Activated effector memory CD4-positive, alpha-beta T cell treated with Interleukin-2 at 50 U/mL for 16 hours (primary cell): ENCODE data around the gene CSRP1.
"Not testable (repeated sequence)": the region's sequence is repeated elsewhere in the genome, so short reads cannot be mapped to it uniquely, and the experiment has no call there.

Source experiments
- DNase-seq: peaks from one replicate; pipeline ENCODE4 v3.0.0-alpha.2; 2020

CSRP1 gene

GRCh38 chr1:201506557-201507359 lies at the start of gene CSRP1:
TSS of gene CSRP1 (minus strand) at chr1:201507123. CDS start at chr1:201496303, 10,820 bp downstream.
- peak; percentile 75 for DNase-seq

GRCh38 chr1:201555593-201555945 lies 48.6 kb upstream of the CSRP1 start:
- DNase-seq: no peak

GRCh38 chr1:201554789-201555592 lies 48.1 kb upstream of the CSRP1 start:
- DNase-seq: no peak

GRCh38 chr1:201554190-201554600 lies 47.3 kb upstream of the CSRP1 start:
- no peak for DNase-seq

GRCh38 chr1:201553496-201554189 lies 46.7 kb upstream of the CSRP1 start:
- no peak for DNase-seq

GRCh38 chr1:201552941-201553351 lies 46.0 kb upstream of the CSRP1 start:
- DNase-seq: no peak

- DNase-seq: no peak
These were observed 45.2 kb upstream of the CSRP1 start for GRCh38 chr1:201551877-201552731.

GRCh38 chr1:201551096-201551495 lies 44.2 kb upstream of the CSRP1 start:
- no peak for DNase-seq

- DNase-seq: not testable (repeated sequence)
These were observed 42.6 kb upstream of the CSRP1 start for GRCh38 chr1:201549522-201549921.

- DNase-seq: no peak
These were observed 39.0 kb upstream of the CSRP1 start for GRCh38 chr1:201545851-201546492.

GRCh38 chr1:201544710-201545109 lies 37.8 kb upstream of the CSRP1 start:
- no peak for DNase-seq

GRCh38 chr1:201543871-201544642 lies 37.1 kb upstream of the CSRP1 start:
- no peak for DNase-seq

- DNase-seq: no peak
These were observed 35.5 kb upstream of the CSRP1 start for GRCh38 chr1:201542309-201543035.

- no peak for DNase-seq
These were observed 34.2 kb upstream of the CSRP1 start for GRCh38 chr1:201540846-201541735.

- DNase-seq: no peak
These were observed 32.9 kb upstream of the CSRP1 start for GRCh38 chr1:201539561-201540431.

GRCh38 chr1:201538612-201539551 lies 32.0 kb upstream of the CSRP1 start, which contains the start of gene NAV1:
TSS of gene NAV1 (plus strand) at chr1:201539127. CDS start at chr1:201622885, 83,758 bp downstream.
- no peak for DNase-seq
